ENCODE results near the gene SELENOK. TPM values are rescaled to one million over a fixed set of nuclear protein-coding genes. Genes with fewer than 3 reads are reported as not detected.
A peak's percentile ranks its signal among the peaks of the same experiment; 100 is the strongest.

SELENOK gene
- total and polyA plus RNA-seq, 2 of the 4 experiments (the other 2 are of a cell fraction) = 35.5 to 37.1 TPM

DNA sequence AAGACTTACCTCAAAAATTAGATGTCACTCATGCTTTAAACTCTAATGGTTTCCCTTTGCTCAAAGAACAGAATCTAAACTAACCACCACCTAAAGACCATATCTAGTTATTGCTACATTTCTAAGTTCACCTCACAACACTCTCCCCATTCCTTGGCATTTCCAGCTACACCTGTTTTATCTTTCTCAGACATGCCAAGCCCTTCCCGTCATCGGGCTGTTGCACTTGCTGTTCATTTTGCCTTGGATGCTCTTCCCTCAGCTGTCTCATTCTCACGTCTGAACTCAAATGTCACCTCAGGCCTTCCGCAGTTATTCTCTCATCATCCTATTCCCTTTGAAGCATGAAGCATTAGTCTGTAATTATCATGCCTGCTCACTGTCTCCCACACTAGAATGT is 8.7 kb downstream of the SELENOK start:
- no peak overlapping the region for H3K9ac ChIP-seq (ENCODE audit: low read depth, low read length)
- no peak overlapping the region for H2BK120ac ChIP-seq (ENCODE audit: low read depth, low read length)
- no peak overlapping the region for H3K27ac ChIP-seq (ENCODE audit: insufficient read depth, low read length)
- no peak overlapping the region for H3K4me2 ChIP-seq (ENCODE audit: low read depth, low read length)
- no peaks in the 10 kb centered on the region for H3K9me3 ChIP-seq (ENCODE audit: control insufficient read depth, insufficient read depth, low read length)
- no peak overlapping the region for H3K4me3 ChIP-seq (ENCODE audit: insufficient read depth, low read depth, low read length)
- DNase-seq (no peak), ATAC-seq (ENCODE audit: low read depth) (no peak)
- TF ChIP-seq SMC3 (IDR thresholded peaks at IDR 0.05; ENCODE audit: low read depth, low read length) = no peak
- TF ChIP-seq CHD1 (IDR thresholded peaks at IDR 0.05; ENCODE audit: low read depth, low read length) = no peak
- TF ChIP-seq MXI1 (IDR thresholded peaks at IDR 0.05; ENCODE audit: borderline replicate concordance, low read depth, low read length) = no peak
- TF ChIP-seq, protein P1, sequence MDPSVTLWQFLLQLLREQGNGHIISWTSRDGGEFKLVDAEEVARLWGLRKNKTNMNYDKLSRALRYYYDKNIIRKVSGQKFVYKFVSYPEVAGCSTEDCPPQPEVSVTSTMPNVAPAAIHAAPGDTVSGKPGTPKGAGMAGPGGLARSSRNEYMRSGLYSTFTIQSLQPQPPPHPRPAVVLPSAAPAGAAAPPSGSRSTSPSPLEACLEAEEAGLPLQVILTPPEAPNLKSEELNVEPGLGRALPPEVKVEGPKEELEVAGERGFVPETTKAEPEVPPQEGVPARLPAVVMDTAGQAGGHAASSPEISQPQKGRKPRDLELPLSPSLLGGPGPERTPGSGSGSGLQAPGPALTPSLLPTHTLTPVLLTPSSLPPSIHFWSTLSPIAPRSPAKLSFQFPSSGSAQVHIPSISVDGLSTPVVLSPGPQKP (IDR thresholded peaks at IDR 0.05; ENCODE audit: borderline replicate concordance, low read depth, low read length) = no peak
- no peak for TF ChIP-seq RFX5 (IDR thresholded peaks at IDR 0.05; ENCODE audit: low read depth, low read length)
- TF ChIP-seq MAZ (IDR thresholded peaks at IDR 0.05; ENCODE audit: borderline replicate concordance, low read depth, low read length) = no peak
- TF ChIP-seq FOS (IDR thresholded peaks at IDR 0.05; ENCODE audit: low read depth, low read length) = no peak
- ChIA-PET CTCF (no interaction called here), POLR2A (ENCODE audit: unreplicated experiment) (no interaction called here)
- peaks cover 6% of the 10 kb centered on the region; the same call in 1 of the 2 replicates for H3K9me1 ChIP-seq (ENCODE audit: insufficient read depth, low read length)
- peak overlapping the region in 1 of 2 experiments; percentile 81; a peak in 1 of 4 replicates for H4K8ac ChIP-seq (ENCODE audit: low read depth in 2 of 2, low read length in 2 of 2)
- H3K23ac ChIP-seq (ENCODE audit: low read depth, low read length) = no peak overlapping the region
- no peak overlapping the region for H2AFZ ChIP-seq (replicated peaks; ENCODE audit: low read length, poor library complexity)
- 100% methylated on average over 2 of the region's 4 CpGs; no CpG with 5 or more reads in 1 of the 2 experiments for WGBS, 2 experiments (ENCODE audit: extremely low coverage in 2 of 2, insufficient read length in 1 of 2)
- H2AK9ac ChIP-seq (replicated peaks; ENCODE audit: low read depth, low read length, poor library complexity) = no peak overlapping the region
- no TSS peak for BruUV-seq (replicated peaks)
- H3K79me1 ChIP-seq (ENCODE audit: low read depth in 1 of 2, low read length in 2 of 2) = peaks cover 13 to 23% of the 10 kb centered on the region in 2 experiments
- intact Hi-C loops (cut with micrococcal nuclease) (loop anchor here (5.0 to 10.0 kb wide), 2 partner anchors 538 to 586 kb away; partner anchors contain the start of gene DCP1A), in situ Hi-C loops (cut with MboI; ENCODE audit: low sequenced_read_pairs) (loop anchor here (25.0 kb wide), 1 partner anchor 596 kb away; no protein-coding TSS in a partner anchor), dilution Hi-C loops (cut with HindIII; ENCODE audit: low sequenced_read_pairs, unreplicated experiment) (no loop called here)
- H3K18ac ChIP-seq (ENCODE audit: low read depth, low read length) = no peak overlapping the region
- peaks cover 8% of the 10 kb centered on the region for H3K4me1 ChIP-seq (ENCODE audit: control insufficient read depth, insufficient read depth, low read length)
- H3K36me3 ChIP-seq (ENCODE audit: control insufficient read depth, insufficient read depth, low read length) = peaks cover 16% of the 10 kb centered on the region
- no peak overlapping the region for H2BK15ac ChIP-seq (ENCODE audit: low read depth, low read length)
- no peak overlapping the region for H3K4ac ChIP-seq (ENCODE audit: low read depth, low read length)
- H4K20me1 ChIP-seq (ENCODE audit: insufficient read depth, low read length) = no peaks in the 10 kb centered on the region
- H3K56ac ChIP-seq (ENCODE audit: extremely low read depth, insufficient read depth, low read length) = no peak overlapping the region
- H4K91ac ChIP-seq (ENCODE audit: insufficient read depth, low read depth, low read length) = no peak overlapping the region
- H2BK20ac ChIP-seq (ENCODE audit: low read depth, low read length) = no peak overlapping the region
- no peaks in the 10 kb centered on the region for H3K27me3 ChIP-seq (ENCODE audit: control insufficient read depth, insufficient read depth, low read length)
- H2AK5ac ChIP-seq (ENCODE audit: low read depth, low read length) = no peak overlapping the region
- no peak overlapping the region for H4K5ac ChIP-seq (ENCODE audit: low read depth, low read length)
- H2BK5ac ChIP-seq (ENCODE audit: low read depth, low read length, poor library complexity, severe bottlenecking) = no peak overlapping the region
- no peak overlapping the region for H3K14ac ChIP-seq (replicated peaks; ENCODE audit: low read depth, low read length)

Measured in IMR-90 (cell line).